Motor neuron (in vitro differentiated cells): ENCODE data around the gene DLGAP4. TPM values are rescaled to one million over a fixed set of nuclear protein-coding genes. Genes with fewer than 3 reads are reported as not detected.

Experiments used
- ATAC-seq, 8 experiments: fragments of 200-7000 bp; cut with Tn5 transposase; replicated peaks in 6 of 8; 2 replicates each; pipeline ENCODE4 v1.8.0; 2021; ENCODE audit warnings: mild to moderate bottlenecking in 8 of 8, moderate library complexity in 8 of 8
- H3K27ac ChIP-seq, 2 donors: fragments of 250-450 bp; sonication (Bioruptor Pico); 2 replicates each; pipeline ENCODE4 v1.9.0; 2021; ENCODE audit warnings: antibody characterized with exemption in 2 of 2, mild to moderate bottlenecking in 2 of 2, moderate library complexity in 1 of 2
- H3K4me1 ChIP-seq, 2 donors: fragments of 250-450 bp; sonication (Bioruptor Pico); replicated peaks in 1 of 2; 2 replicates each; pipeline ENCODE4 v1.6.1; 2021; ENCODE audit warnings: antibody characterized with exemption in 2 of 2, mild to moderate bottlenecking in 2 of 2, moderate library complexity in 1 of 2
- H3K4me3 ChIP-seq, 5 donors: fragments of 250-450 bp; sonication (Bioruptor Pico); 2 replicates each; pipeline ENCODE4 v1.9.0; 2021; ENCODE audit warnings: antibody characterized with exemption in 5 of 5, mild to moderate bottlenecking in 5 of 5, moderate library complexity in 4 of 5
- WGBS, 10 experiments: fragments of 450-650 bp; shearing (Covaris generic); methylation state at CpG; one replicate each; pipeline ENCODE4 v1.0.0; 2022; 5-methylcytosine and 5-hydroxymethylcytosine counted together
- in situ Hi-C, 9 experiments: fragments of 400-800 bp; cut with MboI; loops; one replicate each; pipeline ENCODE4 v1.15.0; 2021; ENCODE audit warnings: low sequenced_read_pairs in 9 of 9, low pct_unique_long_range_greater_than_20kb in 2 of 9; ENCODE audit not compliant: unreplicated experiment in 9 of 9
- total RNA-seq, 8 experiments: library from RNA; unstranded; fragments of 300-600 nt; gene quantifications; 2 replicates each; pipeline versions ENCODE4 v1.2.3 to v1.2.4, GENCODE V29; 2022

The DLGAP4 gene
- total RNA-seq, 8 experiments from 2014 or later = 13.3 to 51.8 (median 40.0) TPM

GRCh38 chr20:36411861-36412454, 105.8 kb downstream of the DLGAP4 start:
- in situ Hi-C loops = no loop called here
- no peak overlapping the region for H3K27ac ChIP-seq
- H3K4me1 ChIP-seq = peaks cover 0 to 8% of the 10 kb centered on the region in 2 donors
- ATAC-seq = peak in 7 of 8 experiments; percentile 20 to 88 (median 61)
- 23 to 75% (median 69%) methylated on average over 2 to 7 of the region's 7 CpGs; no CpG with 5 or more reads in 3 of the 10 experiments for WGBS, 10 experiments
- no peak overlapping the region for H3K4me3 ChIP-seq

DNA sequence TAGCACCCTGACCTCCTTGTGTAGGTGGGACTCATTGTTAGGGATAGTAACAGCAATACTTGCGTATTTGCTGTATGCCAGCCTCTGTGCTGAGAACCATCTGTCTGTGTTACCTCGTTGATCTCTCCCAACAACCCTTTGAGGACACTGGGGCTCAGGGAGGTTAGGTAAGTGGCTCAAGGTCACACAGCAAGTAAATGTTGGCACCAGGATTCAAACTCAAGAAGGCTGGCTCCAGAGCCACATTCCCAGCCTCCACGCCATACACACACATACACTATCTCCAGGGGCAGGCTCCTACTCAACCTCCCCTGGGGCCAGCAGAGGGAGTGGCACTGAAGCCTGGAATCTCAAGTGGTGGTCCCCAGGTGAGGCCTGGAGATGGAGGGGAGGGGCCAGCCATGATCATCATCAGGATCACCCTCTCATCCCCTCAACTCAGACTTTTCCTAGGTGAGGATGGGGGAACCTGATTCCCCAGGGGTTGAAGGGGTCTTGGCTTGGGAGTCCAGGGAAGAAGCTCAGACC, 109.4 kb downstream of the DLGAP4 start:
- Histone ChIP-seq H3K27ac (no peak overlapping the region), H3K4me1 (peaks cover 3 to 20% of the 10 kb centered on the region in 2 donors), H3K4me3 (no peak overlapping the region)
- no peak for ATAC-seq
- in situ Hi-C loops = no loop called here
- WGBS, 10 experiments = 20 to 80% (median 51%) methylated on average over 1 to 3 of the region's 3 CpGs; no CpG with 5 or more reads in 6 of the 10 experiments

GRCh38 chr20:36418711-36419110, 112.6 kb downstream of the DLGAP4 start:
- in situ Hi-C loops = no loop called here
- Histone ChIP-seq H3K27ac (peak overlapping the region in 1 of 2 donors; percentile 58), H3K4me1 (peaks cover 3 to 25% of the 10 kb centered on the region in 2 donors), H3K4me3 (no peak overlapping the region)
- peak in 5 of 8 experiments; percentile 50 to 86 (median 67) for ATAC-seq
- WGBS, 10 experiments = 0 to 80% (median 43%) methylated on average over 1 to 5 of the region's 7 CpGs; no CpG with 5 or more reads in 3 of the 10 experiments

GRCh38 chr20:36421641-36422040, 115.5 kb downstream of the DLGAP4 start:
- H3K4me3 ChIP-seq = no peak overlapping the region
- in situ Hi-C loops = no loop called here
- 57 to 81% (median 69%) methylated on average over 2 to 12 of the region's 13 CpGs; no CpG with 5 or more reads in 4 of the 10 experiments for WGBS, 10 experiments
- peak overlapping the region in 1 of 2 donors; percentile 55 for H3K27ac ChIP-seq
- ATAC-seq = peak in 6 of 8 experiments; percentile 56 to 88 (median 84)
- H3K4me1 ChIP-seq = peaks cover 3 to 20% of the 10 kb centered on the region in 2 donors

- Histone ChIP-seq H3K4me3 (no peak overlapping the region), H3K27ac (no peak overlapping the region), H3K4me1 (peaks cover 0 to 5% of the 10 kb centered on the region in 2 donors)
- peak in 1 of 8 experiments; percentile 38 for ATAC-seq
- WGBS, 10 experiments = 0 to 80% (median 69%) methylated on average over 1 to 3 of the region's 3 CpGs; no CpG with 5 or more reads in 6 of the 10 experiments
- in situ Hi-C loops = no loop called here
These were observed 118.2 kb downstream of the DLGAP4 start for GRCh38 chr20:36424314-36424713.

DNA sequence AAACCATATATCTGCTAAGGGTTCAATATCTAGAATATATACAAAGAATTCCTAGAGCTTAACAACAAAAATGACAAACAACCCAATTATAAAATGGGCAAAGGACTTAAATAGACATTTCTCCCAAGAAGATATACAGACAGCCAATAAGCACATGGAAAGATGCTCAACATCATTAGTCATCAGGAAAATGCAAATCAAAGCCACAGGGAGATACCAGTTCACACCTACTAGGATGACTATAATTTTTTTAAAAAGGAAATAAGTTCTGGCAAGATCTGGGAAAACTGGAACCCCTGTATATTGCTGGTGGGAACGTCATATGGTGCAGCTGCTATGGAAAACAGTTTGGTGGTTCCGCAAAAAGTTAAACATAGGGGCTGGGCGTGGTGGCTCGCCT, 119.0 kb downstream of the DLGAP4 start:
- 29 to 93% (median 60%) methylated on average over 1 to 3 of the region's 4 CpGs; no CpG with 5 or more reads in 5 of the 10 experiments for WGBS, 10 experiments
- no peak overlapping the region for H3K27ac ChIP-seq
- peak in 2 of 8 experiments; percentile 86 to 90 for ATAC-seq
- peaks cover 0 to 5% of the 10 kb centered on the region in 2 donors for H3K4me1 ChIP-seq
- in situ Hi-C loops = loop anchor here in 7 of 9 experiments (25.0 kb wide), 2 partner anchors 213 to 438 kb away; no protein-coding TSS in a partner anchor
- no peak overlapping the region for H3K4me3 ChIP-seq

DNA sequence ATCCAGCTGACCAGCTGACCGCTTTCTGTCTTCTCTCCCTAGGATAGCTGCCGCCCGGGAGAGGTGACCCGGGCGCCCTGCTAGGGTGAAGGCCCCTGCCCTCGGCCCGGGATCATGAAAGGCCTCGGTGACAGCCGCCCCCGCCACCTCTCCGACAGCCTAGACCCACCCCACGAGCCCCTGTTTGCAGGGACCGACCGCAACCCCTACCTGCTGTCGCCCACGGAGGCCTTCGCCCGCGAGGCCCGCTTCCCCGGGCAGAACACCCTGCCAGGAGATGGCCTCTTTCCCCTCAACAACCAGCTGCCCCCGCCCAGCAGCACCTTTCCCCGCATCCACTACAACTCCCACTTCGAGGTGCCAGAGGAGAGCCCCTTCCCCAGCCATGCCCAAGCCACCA, 125.5 kb downstream of the DLGAP4 start:
- ATAC-seq = no peak
- Histone ChIP-seq H3K4me3 (no peak overlapping the region), H3K4me1 (peaks cover 6 to 12% of the 10 kb centered on the region in 2 donors), H3K27ac (no peak overlapping the region)
- in situ Hi-C loops = loop anchor here in 8 of 9 experiments (10.0 to 25.0 kb wide), 3 partner anchors 157 to 444 kb away; no protein-coding TSS in a partner anchor
- 47 to 100% (median 87%) methylated on average over 2 to 6 of the region's 24 CpGs; no CpG with 5 or more reads in 7 of the 10 experiments for WGBS, 10 experiments

- in situ Hi-C loops = loop anchor here in 8 of 9 experiments (10.0 to 25.0 kb wide), 3 partner anchors 157 to 445 kb away; no protein-coding TSS in a partner anchor
- Histone ChIP-seq H3K27ac (no peak overlapping the region), H3K4me3 (no peak overlapping the region), H3K4me1 (peaks cover 6 to 13% of the 10 kb centered on the region in 2 donors)
- 80 to 93% (median 86%) methylated on average over 3 to 9 of the region's 23 CpGs; no CpG with 5 or more reads in 7 of the 10 experiments for WGBS, 10 experiments
- ATAC-seq = no peak
These were observed 126.0 kb downstream of the DLGAP4 start for GRCh38 chr20:36432096-36432495.

GRCh38 chr20:36434383-36434782, 128.2 kb downstream of the DLGAP4 start:
- in situ Hi-C loops = loop anchor here in 8 of 9 experiments (10.0 to 25.0 kb wide), 3 partner anchors 160 to 447 kb away; no protein-coding TSS in a partner anchor
- Histone ChIP-seq H3K27ac (no peak overlapping the region), H3K4me3 (no peak overlapping the region), H3K4me1 (peaks cover 6 to 13% of the 10 kb centered on the region in 2 donors)
- 20 to 92% (median 80%) methylated on average over 1 to 2 of the region's 2 CpGs; no CpG with 5 or more reads in 5 of the 10 experiments for WGBS, 10 experiments
- peak in 2 of 8 experiments; percentile 30 to 49 for ATAC-seq

- H3K4me1 ChIP-seq = peaks cover 6 to 13% of the 10 kb centered on the region in 2 donors
- no peak overlapping the region for H3K27ac ChIP-seq
- peak in 2 of 8 experiments; percentile 31 to 64 for ATAC-seq
- no peak overlapping the region for H3K4me3 ChIP-seq
- WGBS, 10 experiments = 50 to 90% (median 62%) methylated on average over 1 to 2 of the region's 7 CpGs; no CpG with 5 or more reads in 7 of the 10 experiments
- in situ Hi-C loops = loop anchor here in 8 of 9 experiments (10.0 to 25.0 kb wide), 3 partner anchors 160 to 448 kb away; no protein-coding TSS in a partner anchor
These were observed 129.0 kb downstream of the DLGAP4 start for GRCh38 chr20:36435124-36435523.

GRCh38 chr20:36435592-36436541, 129.7 kb downstream of the DLGAP4 start:
- H3K4me3 ChIP-seq = peak overlapping the region in 3 of 5 donors; percentile 16 to 23 (median 21)
- ATAC-seq = peak; percentile 36 to 96 (median 82)
- peaks cover 6 to 13% of the 10 kb centered on the region in 2 donors for H3K4me1 ChIP-seq
- peak overlapping the region; percentile 10 to 15 for H3K27ac ChIP-seq
- in situ Hi-C loops = loop anchor here in 8 of 9 experiments (10.0 to 25.0 kb wide), 3 partner anchors 161 to 449 kb away; no protein-coding TSS in a partner anchor
- 4 to 67% (median 33%) methylated on average over 5 to 9 of the region's 56 CpGs; no CpG with 5 or more reads in 5 of the 10 experiments for WGBS, 10 experiments
